Spleen (tissue), 7 donors: ENCODE results near the gene PTTG1.

Source experiments
- POLR2A ChIP-seq, 3 donors: fragments of 450-650 bp; IDR thresholded peaks; one replicate each; pipeline ENCODE4 v1.5.1; 2017; ENCODE audit warnings: antibody characterized with exemption in 3 of 3, mild to moderate bottlenecking in 1 of 3
- POLR2AphosphoS5 ChIP-seq, 3 donors: sonication (generic); formaldehyde crosslinking; IDR thresholded peaks; one replicate each; pipeline ENCODE4 v1.5.1; 2017; ENCODE audit warnings: antibody characterized with exemption in 3 of 3
- TF ChIP-seq, protein P1 (sequence below), 11 experiments: fragments of 200-600 bp in 7 of 11; fragments of 450-650 bp in 4 of 11; sonication (generic) in 4 of 11; IDR thresholded peaks in 8 of 11; conservative IDR thresholded peaks in 3 of 11; 1 replicate in 7 of 11; 2 replicates in 4 of 11; pipeline versions ENCODE4 v1.4.0 to v1.8.0; 2016 to 2021; ENCODE audit warnings: antibody characterized with exemption in 11 of 11, inconsistent platforms in 4 of 11, mild to moderate bottlenecking in 1 of 11
- donor health status: DM: no; HTN: no; CAD: no; lungs with moderate emphysema.
- donor health status: DM: no; HTN: no; CAD: no.
- donor health status: DM: no; HTN: no; CAD: no.

DNA sequence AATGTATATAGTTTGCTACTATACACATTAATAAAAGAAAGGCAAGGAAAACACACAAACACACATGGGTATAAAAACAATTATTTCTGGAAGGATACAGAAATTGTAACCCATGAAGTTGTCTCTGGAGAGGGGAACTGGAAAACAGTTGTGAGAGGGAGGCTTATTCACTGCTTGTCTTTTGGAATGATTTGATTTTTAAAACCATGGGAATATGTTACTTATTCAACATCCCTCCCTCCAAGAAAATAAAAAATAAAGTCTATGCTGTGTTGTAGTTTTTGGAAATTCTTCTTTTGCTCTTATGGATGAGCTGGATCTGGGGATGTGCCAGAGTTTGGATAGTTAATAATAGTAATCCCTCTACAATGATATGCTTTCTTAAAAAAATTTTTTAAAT lies 45.2 kb upstream of the PTTG1 start:
- TF ChIP-seq, protein P1, sequence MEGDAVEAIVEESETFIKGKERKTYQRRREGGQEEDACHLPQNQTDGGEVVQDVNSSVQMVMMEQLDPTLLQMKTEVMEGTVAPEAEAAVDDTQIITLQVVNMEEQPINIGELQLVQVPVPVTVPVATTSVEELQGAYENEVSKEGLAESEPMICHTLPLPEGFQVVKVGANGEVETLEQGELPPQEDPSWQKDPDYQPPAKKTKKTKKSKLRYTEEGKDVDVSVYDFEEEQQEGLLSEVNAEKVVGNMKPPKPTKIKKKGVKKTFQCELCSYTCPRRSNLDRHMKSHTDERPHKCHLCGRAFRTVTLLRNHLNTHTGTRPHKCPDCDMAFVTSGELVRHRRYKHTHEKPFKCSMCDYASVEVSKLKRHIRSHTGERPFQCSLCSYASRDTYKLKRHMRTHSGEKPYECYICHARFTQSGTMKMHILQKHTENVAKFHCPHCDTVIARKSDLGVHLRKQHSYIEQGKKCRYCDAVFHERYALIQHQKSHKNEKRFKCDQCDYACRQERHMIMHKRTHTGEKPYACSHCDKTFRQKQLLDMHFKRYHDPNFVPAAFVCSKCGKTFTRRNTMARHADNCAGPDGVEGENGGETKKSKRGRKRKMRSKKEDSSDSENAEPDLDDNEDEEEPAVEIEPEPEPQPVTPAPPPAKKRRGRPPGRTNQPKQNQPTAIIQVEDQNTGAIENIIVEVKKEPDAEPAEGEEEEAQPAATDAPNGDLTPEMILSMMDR (IDR thresholded peaks at IDR 0.05 in 8 of 11, conservative IDR thresholded peaks at IDR 0.05 in 3 of 11) = no peak
- TF ChIP-seq POLR2AphosphoS5 (IDR thresholded peaks at IDR 0.05) (no peak), POLR2A (IDR thresholded peaks at IDR 0.05) (no peak)
